Neuronal stem cell (in vitro differentiated cells): Measurements from ENCODE around the gene ANXA3.

Experiments used
- DNase-seq: peaks from one replicate; pipeline ENCODE4 v3.0.0-alpha.2; 2013; ENCODE audit warnings: low spot score
- H2AFZ ChIP-seq: one replicate; pipeline ENCODE4 v1.6.1; 2013; ENCODE audit warnings: mild to moderate bottlenecking, low read length, inconsistent platforms
- H2AK5ac ChIP-seq: 2 replicates; pipeline ENCODE4 v1.6.1; 2013; ENCODE audit warnings: low read depth, mild to moderate bottlenecking, inconsistent platforms, low read length, moderate library complexity, mixed read lengths
- H2BK120ac ChIP-seq: 2 replicates; pipeline ENCODE4 v1.6.1; 2013; ENCODE audit warnings: low read depth, mild to moderate bottlenecking, inconsistent platforms, low read length, moderate library complexity, mixed read lengths
- H2BK12ac ChIP-seq: one replicate; pipeline ENCODE4 v1.6.1; 2013; ENCODE audit warnings: low read length, inconsistent platforms
- H2BK15ac ChIP-seq: 2 replicates; pipeline ENCODE4 v1.6.1; 2013; ENCODE audit warnings: mild to moderate bottlenecking, low read length, inconsistent platforms, mixed read lengths
- H2BK5ac ChIP-seq: one replicate; pipeline ENCODE4 v1.6.1; 2013; ENCODE audit warnings: inconsistent platforms, mild to moderate bottlenecking, low read length, moderate library complexity
- H3K14ac ChIP-seq: one replicate; pipeline ENCODE4 v1.6.1; 2013; ENCODE audit warnings: low read length, inconsistent platforms
- H3K18ac ChIP-seq: 2 replicates; pipeline ENCODE4 v1.6.1; 2013; ENCODE audit warnings: low read length, inconsistent platforms
- H3K23ac ChIP-seq: 2 replicates; pipeline ENCODE4 v1.6.1; 2013; ENCODE audit warnings: low read depth, mild to moderate bottlenecking, mixed read lengths, low read length, inconsistent platforms; ENCODE audit not compliant: poor library complexity
- H3K27ac ChIP-seq: replicated peaks from 3 replicates; pipeline ENCODE4 v1.5.1; 2013; ENCODE audit warnings: low read length, inconsistent platforms
- H3K27me3 ChIP-seq, 3 experiments: 2 replicates each; pipeline ENCODE4 v1.6.1; 2013; ENCODE audit warnings: low read length in 3 of 3, mild to moderate bottlenecking in 2 of 3, inconsistent platforms in 1 of 3, low read depth in 1 of 3, mixed read lengths in 1 of 3, moderate library complexity in 1 of 3; ENCODE audit not compliant: control insufficient read depth in 3 of 3, insufficient read depth in 3 of 3
- H3K36me3 ChIP-seq, 2 donors: replicated peaks in 1 of 2; 2 replicates each; pipeline ENCODE4 v1.6.1; 2013; ENCODE audit warnings: low read length in 2 of 2; ENCODE audit not compliant: control insufficient read depth in 2 of 2, insufficient read depth in 2 of 2
- H3K4ac ChIP-seq: 2 replicates; pipeline ENCODE4 v1.6.1; 2013; ENCODE audit warnings: inconsistent platforms, mild to moderate bottlenecking, low read length, moderate library complexity
- H3K4me1 ChIP-seq, 2 donors: 1 replicate in 1 of 2; 2 replicates in 1 of 2; pipeline ENCODE4 v1.6.1; 2013; ENCODE audit warnings: low read length in 2 of 2, low read depth in 1 of 2; ENCODE audit not compliant: control insufficient read depth in 2 of 2, insufficient read depth in 1 of 2
- H3K4me2 ChIP-seq: one replicate; pipeline ENCODE4 v1.6.1; 2013; ENCODE audit warnings: mild to moderate bottlenecking, low read length, inconsistent platforms; ENCODE audit not compliant: insufficient read depth, poor library complexity, severe bottlenecking
- H3K4me3 ChIP-seq, 2 donors: 2 replicates each; pipeline ENCODE4 v1.5.1; 2013; ENCODE audit warnings: low read length in 2 of 2, mild to moderate bottlenecking in 2 of 2, inconsistent platforms in 1 of 2, moderate library complexity in 1 of 2
- H3K79me1 ChIP-seq: one replicate; pipeline ENCODE4 v1.6.1; 2013; ENCODE audit warnings: low read depth, mild to moderate bottlenecking, inconsistent platforms, low read length, moderate library complexity
- H3K9ac ChIP-seq: one replicate; pipeline ENCODE4 v1.6.1; 2013; ENCODE audit warnings: mild to moderate bottlenecking, low read depth, low read length, inconsistent platforms; ENCODE audit not compliant: poor library complexity
- H3K9me3 ChIP-seq, 2 donors: replicated peaks in 1 of 2; 2 replicates each; pipeline versions ENCODE3 to v1.6.1; 2013; ENCODE audit warnings: low read length in 2 of 2, mild to moderate bottlenecking in 2 of 2, inconsistent platforms in 1 of 2, low read depth in 1 of 2, mixed read lengths in 1 of 2, moderate library complexity in 1 of 2; ENCODE audit not compliant: control insufficient read depth in 2 of 2, insufficient read depth in 1 of 2
- H4K8ac ChIP-seq: one replicate; pipeline ENCODE4 v1.6.1; 2013; ENCODE audit warnings: low read depth, mild to moderate bottlenecking, inconsistent platforms, low read length, moderate library complexity
- H4K91ac ChIP-seq: one replicate; pipeline ENCODE4 v1.6.1; 2013; ENCODE audit warnings: low read length, low read depth, mild to moderate bottlenecking, inconsistent platforms; ENCODE audit not compliant: poor library complexity
- WGBS, 2 donors: extraction: QIAGEN DNeasy Blood & Tissue Kit; methylation state at CpG; one replicate each; pipeline ENCODE4 v1.1.7; 2013; ENCODE audit warnings: missing lambda C conversion rate in 2 of 2, mixed read lengths in 1 of 2; ENCODE audit not compliant: insufficient read length in 2 of 2, insufficient replicate concordance in 1 of 2; ENCODE audit errors: extremely low coverage in 2 of 2; 5-methylcytosine and 5-hydroxymethylcytosine counted together

The ANXA3 gene

GRCh38 chr4:78542373-78542772 lies 9.2 kb upstream of the ANXA3 start:
- H2BK15ac ChIP-seq, result no peak overlapping the region
- no peak overlapping the region for H3K27ac ChIP-seq
- no peak overlapping the region for H2BK120ac ChIP-seq
- no peak overlapping the region for H2AFZ ChIP-seq
- peaks cover 0 to 10% (median 0%) of the 10 kb centered on the region in 3 experiments for H3K27me3 ChIP-seq
- no peaks in the 10 kb centered on the region for H3K9me3 ChIP-seq
- no peak overlapping the region for H3K4me2 ChIP-seq
- H2BK12ac ChIP-seq, result no peak overlapping the region
- peaks cover 0 to 2% of the 10 kb centered on the region in 2 donors for H3K36me3 ChIP-seq
- peaks cover 3 to 17% of the 10 kb centered on the region in 2 donors for H3K4me1 ChIP-seq
- no peak overlapping the region for H3K18ac ChIP-seq
- H3K9ac ChIP-seq, result no peak overlapping the region
- H3K79me1 ChIP-seq, result no peaks in the 10 kb centered on the region
- DNase-seq, result no peak
- no peak overlapping the region for H3K23ac ChIP-seq
- no peak overlapping the region for H4K91ac ChIP-seq
- no peak overlapping the region for H4K8ac ChIP-seq
- WGBS, 2 donors, result no CpG with 5 or more reads among the region's 5 CpGs
- no peak overlapping the region for H2AK5ac ChIP-seq
- no peak overlapping the region for H3K4me3 ChIP-seq
- no peak overlapping the region for H3K4ac ChIP-seq
- H2BK5ac ChIP-seq, result no peak overlapping the region
- no peak overlapping the region for H3K14ac ChIP-seq

- no peak overlapping the region for H2AK5ac ChIP-seq
- no peaks in the 10 kb centered on the region for H3K79me1 ChIP-seq
- DNase-seq, result no peak
- H4K8ac ChIP-seq, result no peak overlapping the region
- no CpG with 5 or more reads among the region's 2 CpGs for WGBS, 2 donors
- no peak overlapping the region for H4K91ac ChIP-seq
- H3K4me2 ChIP-seq, result no peak overlapping the region
- H3K9ac ChIP-seq, result no peak overlapping the region
- peaks cover 3 to 17% of the 10 kb centered on the region in 2 donors for H3K4me1 ChIP-seq
- no peaks in the 10 kb centered on the region for H3K9me3 ChIP-seq
- no peak overlapping the region for H3K4ac ChIP-seq
- peaks cover 0 to 10% (median 0%) of the 10 kb centered on the region in 3 experiments for H3K27me3 ChIP-seq
- H2AFZ ChIP-seq, result no peak overlapping the region
- H3K27ac ChIP-seq, result no peak overlapping the region
- peaks cover 0 to 2% of the 10 kb centered on the region in 2 donors for H3K36me3 ChIP-seq
- H3K18ac ChIP-seq, result no peak overlapping the region
- H2BK15ac ChIP-seq, result no peak overlapping the region
- H2BK12ac ChIP-seq, result no peak overlapping the region
- no peak overlapping the region for H3K14ac ChIP-seq
- H2BK5ac ChIP-seq, result no peak overlapping the region
- H2BK120ac ChIP-seq, result no peak overlapping the region
- H3K23ac ChIP-seq, result no peak overlapping the region
- no peak overlapping the region for H3K4me3 ChIP-seq
Measured at GRCh38 chr4:78543424-78544125, 8.0 kb upstream of the ANXA3 start.

- no peak overlapping the region for H3K14ac ChIP-seq
- no peak overlapping the region for H2BK15ac ChIP-seq
- H3K4ac ChIP-seq, result no peak overlapping the region
- no peak overlapping the region for H3K18ac ChIP-seq
- no peak overlapping the region for H2BK120ac ChIP-seq
- H4K8ac ChIP-seq, result no peak overlapping the region
- H3K9me3 ChIP-seq, result no peaks in the 10 kb centered on the region
- H2AK5ac ChIP-seq, result no peak overlapping the region
- no peak overlapping the region for H3K4me3 ChIP-seq
- H3K27ac ChIP-seq, result no peak overlapping the region
- H2AFZ ChIP-seq, result no peak overlapping the region
- H3K79me1 ChIP-seq, result no peaks in the 10 kb centered on the region
- no peak overlapping the region for H2BK12ac ChIP-seq
- H3K27me3 ChIP-seq, result peaks cover 0 to 13% (median 0%) of the 10 kb centered on the region in 3 experiments
- H3K4me2 ChIP-seq, result no peak overlapping the region
- H3K4me1 ChIP-seq, result peaks cover 3 to 17% of the 10 kb centered on the region in 2 donors
- no peak overlapping the region for H3K9ac ChIP-seq
- H2BK5ac ChIP-seq, result no peak overlapping the region
- no CpG with 5 or more reads among the region's 2 CpGs for WGBS, 2 donors
- DNase-seq, result no peak
- H4K91ac ChIP-seq, result no peak overlapping the region
- peaks cover 0 to 2% of the 10 kb centered on the region in 2 donors for H3K36me3 ChIP-seq
- H3K23ac ChIP-seq, result no peak overlapping the region
Measured at GRCh38 chr4:78544678-78545077, 6.9 kb upstream of the ANXA3 start.

- H2BK15ac ChIP-seq, result no peak overlapping the region
- no peak overlapping the region for H4K91ac ChIP-seq
- no peaks in the 10 kb centered on the region for H3K79me1 ChIP-seq
- no peak overlapping the region for H3K4me2 ChIP-seq
- peaks cover 0 to 22% (median 0%) of the 10 kb centered on the region in 3 experiments for H3K27me3 ChIP-seq
- H3K23ac ChIP-seq, result no peak overlapping the region
- H2AK5ac ChIP-seq, result no peak overlapping the region
- no peak for DNase-seq
- H2BK5ac ChIP-seq, result no peak overlapping the region
- H3K4me1 ChIP-seq, result peaks cover 3 to 17% of the 10 kb centered on the region in 2 donors
- H3K9me3 ChIP-seq, result no peaks in the 10 kb centered on the region
- no peak overlapping the region for H3K27ac ChIP-seq
- H3K18ac ChIP-seq, result no peak overlapping the region
- H2BK120ac ChIP-seq, result no peak overlapping the region
- H3K36me3 ChIP-seq, result peaks cover 0 to 1% of the 10 kb centered on the region in 2 donors
- no CpG with 5 or more reads among the region's 5 CpGs for WGBS, 2 donors
- H2BK12ac ChIP-seq, result no peak overlapping the region
- H2AFZ ChIP-seq, result no peak overlapping the region
- no peak overlapping the region for H3K14ac ChIP-seq
- H4K8ac ChIP-seq, result no peak overlapping the region
- no peak overlapping the region for H3K4ac ChIP-seq
- H3K4me3 ChIP-seq, result no peak overlapping the region
- H3K9ac ChIP-seq, result no peak overlapping the region
Measured at GRCh38 chr4:78545275-78546246, 6.0 kb upstream of the ANXA3 start.
